Right ventricle myocardium superior (tissue), 1 donor: ENCODE data around the gene CALN1. TPM values are rescaled to one million over a fixed set of nuclear protein-coding genes. Genes with fewer than 3 reads are reported as not detected.

ENCODE experiments used
- ATAC-seq: fragments of 200-7000 bp; cut with Tn5 transposase; one replicate; pipeline ENCODE4 v1.9.1; 2020; ENCODE audit warnings: mild to moderate bottlenecking; ENCODE audit not compliant: poor library complexity
- DNase-seq: peaks from one replicate; pipeline ENCODE4 v3.0.0-alpha.2; 2020
- intact Hi-C: fragments of 100-400 bp; cut with DNase I; formaldehyde crosslinking; loops from one replicate; pipeline ENCODE4 v1.11.2; 2022
- total RNA-seq: library from RNA; stranded (reverse); fragmentation: NEBNext Ultra II Directional; extraction: Animal tissue kit (Norgen Biotek cat#: 25700); gene quantifications from one replicate; pipeline ENCODE4 v1.2.1, GENCODE V29; 2021
- donor health status: DM: no; HTN: yes; CAD: no; lungs with severe emphysema.

The CALN1 gene
- total RNA-seq, 1 donor from 2014 or later: not detected

- intact Hi-C loops: no loop called here
- ATAC-seq (no peak), DNase-seq (no peak)
Measured at GRCh38 chr7:71817916-71818315, 594.2 kb downstream of the CALN1 start.

GRCh38 chr7:71808115-71808514 is 604.0 kb downstream of the CALN1 start:
- intact Hi-C loops: no loop called here

GRCh38 chr7:71804256-71804655 is 607.9 kb downstream of the CALN1 start:
- ATAC-seq (no peak), DNase-seq (no peak)
- intact Hi-C loops: no loop called here

More at GRCh38 chr7:71808115-71808514, 604.0 kb downstream of the CALN1 start:
- DNase-seq: no peak
- no peak for ATAC-seq

- DNase-seq: no peak
- intact Hi-C loops: no loop called here
- no peak for ATAC-seq
Measured at GRCh38 chr7:71801976-71802375, 610.2 kb downstream of the CALN1 start.

GRCh38 chr7:71800321-71800720 is 611.8 kb downstream of the CALN1 start:
- intact Hi-C loops: no loop called here
- ATAC-seq (no peak), DNase-seq (no peak)

GRCh38 chr7:71795410-71795809 is 616.7 kb downstream of the CALN1 start:
- no peak for ATAC-seq
- intact Hi-C loops: no loop called here
- no peak for DNase-seq

GRCh38 chr7:71793251-71793650 is 618.9 kb downstream of the CALN1 start:
- intact Hi-C loops: no loop called here
- no peak for DNase-seq
- ATAC-seq: no peak

GRCh38 chr7:71787513-71787912 is 624.6 kb downstream of the CALN1 start:
- DNase-seq (no peak), ATAC-seq (no peak)
- intact Hi-C loops: no loop called here

GRCh38 chr7:71785216-71785615 is 626.9 kb downstream of the CALN1 start:
- DNase-seq: no peak
- intact Hi-C loops: no loop called here
- ATAC-seq: no peak

- DNase-seq: no peak
- intact Hi-C loops: no loop called here
- no peak for ATAC-seq
Measured at GRCh38 chr7:71784781-71785180, 627.4 kb downstream of the CALN1 start.

GRCh38 chr7:71784180-71784579 is 628.0 kb downstream of the CALN1 start:
- DNase-seq (no peak), ATAC-seq (no peak)
- intact Hi-C loops: no loop called here

GRCh38 chr7:71783779-71784178 is 628.4 kb downstream of the CALN1 start:
- no peak for DNase-seq
- intact Hi-C loops: no loop called here
- no peak for ATAC-seq

- intact Hi-C loops: no loop called here
- DNase-seq (no peak), ATAC-seq (no peak)
Measured at GRCh38 chr7:71782051-71782450, 630.1 kb downstream of the CALN1 start.

GRCh38 chr7:71780282-71780681 is 631.9 kb downstream of the CALN1 start:
- no peak for ATAC-seq
- no peak for DNase-seq
- intact Hi-C loops: no loop called here

GRCh38 chr7:71777278-71777677 is 634.9 kb downstream of the CALN1 start:
- ATAC-seq (no peak), DNase-seq (no peak)
- intact Hi-C loops: no loop called here

- intact Hi-C loops: no loop called here
- DNase-seq: no peak
- ATAC-seq: no peak
Measured at GRCh38 chr7:71776726-71777125, 635.4 kb downstream of the CALN1 start.

- intact Hi-C loops: no loop called here
- DNase-seq (no peak), ATAC-seq (no peak)
Measured at GRCh38 chr7:71775648-71776047, 636.5 kb downstream of the CALN1 start.

- intact Hi-C loops: no loop called here
- ATAC-seq: no peak
- no peak for DNase-seq
Measured at GRCh38 chr7:71772779-71773178, 639.4 kb downstream of the CALN1 start.

- ATAC-seq (no peak), DNase-seq (no peak)
- intact Hi-C loops: no loop called here
Measured at GRCh38 chr7:71770269-71770907, 641.8 kb downstream of the CALN1 start.

- ATAC-seq (no peak), DNase-seq (no peak)
Measured at GRCh38 chr7:71769326-71769725, 642.8 kb downstream of the CALN1 start.

GRCh38 chr7:71768450-71768849 is 643.7 kb downstream of the CALN1 start:
- DNase-seq (no peak), ATAC-seq (no peak)
- intact Hi-C loops: no loop called here

More at GRCh38 chr7:71769326-71769725, 642.8 kb downstream of the CALN1 start:
- intact Hi-C loops: no loop called here
